OCI-LY7 (cell line): ENCODE data around the gene AKT3.

ENCODE experiments used
- CTCF ChIP-seq: fragments of 200-600 bp; sonication (generic); conservative IDR thresholded peaks from 2 replicates; pipeline ENCODE4 v1.5.1; 2014; ENCODE audit warnings: mild to moderate bottlenecking, antibody characterized with exemption, low read length, moderate library complexity, mixed read lengths
- EZH2phosphoT487 ChIP-seq: fragments of 200-600 bp; sonication (generic); IDR thresholded peaks from 2 replicates; pipeline ENCODE4 v1.6.1; 2018; ENCODE audit warnings: low read depth, borderline replicate concordance, mild to moderate bottlenecking, mixed run types, antibody characterized with exemption, low read length, moderate library complexity, mixed read lengths

DNA sequence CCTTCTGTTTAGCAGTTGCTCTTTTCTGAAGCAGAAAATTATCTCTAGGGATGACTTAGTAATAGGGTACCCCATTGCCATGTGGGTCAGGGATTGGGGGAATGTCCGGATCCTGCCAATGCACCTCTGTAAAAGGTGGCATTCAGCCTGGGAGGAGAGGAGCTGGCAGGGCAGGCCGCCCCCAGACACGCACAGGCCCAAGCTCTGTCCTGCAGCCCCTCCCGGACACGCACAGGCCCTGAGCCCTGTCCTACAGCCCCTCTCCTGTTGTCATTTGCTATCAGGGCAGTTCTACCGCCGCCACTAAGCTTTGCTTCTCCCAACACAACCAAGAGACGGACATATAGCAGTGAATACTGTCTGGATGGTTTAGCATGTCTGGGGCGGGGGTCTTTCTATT is 375.1 kb downstream of the AKT3 start:
- TF ChIP-seq CTCF (no peak), EZH2phosphoT487 (no peak)
